IPS-20b (cell line): Measurements from ENCODE around the gene GDAP2.

ENCODE experiments used
- H3K27ac ChIP-seq: one replicate; pipeline ENCODE4 v1.5.1; 2013; ENCODE audit warnings: low read length
- H3K27me3 ChIP-seq: 2 replicates; pipeline ENCODE4 v1.6.1; 2013; ENCODE audit warnings: mild to moderate bottlenecking, low read length, inconsistent platforms; ENCODE audit not compliant: insufficient read depth
- H3K36me3 ChIP-seq: 2 replicates; pipeline ENCODE4 v1.6.1; 2013; ENCODE audit warnings: low read depth, mild to moderate bottlenecking, inconsistent platforms, low read length, moderate library complexity; ENCODE audit not compliant: insufficient read depth
- H3K4me1 ChIP-seq: 2 replicates; pipeline ENCODE4 v1.6.1; 2013; ENCODE audit warnings: mild to moderate bottlenecking, control low read depth, inconsistent platforms, low read length, moderate library complexity; ENCODE audit not compliant: insufficient read depth
- H3K4me3 ChIP-seq: 2 replicates; pipeline ENCODE4 v1.5.1; 2013; ENCODE audit warnings: mild to moderate bottlenecking, low read length, inconsistent platforms
- H3K9ac ChIP-seq: 2 replicates; pipeline ENCODE4 v1.6.1; 2013; ENCODE audit warnings: low read depth, mild to moderate bottlenecking, inconsistent platforms, low read length, moderate library complexity
- H3K9me3 ChIP-seq: 2 replicates; pipeline ENCODE4 v1.6.1; 2013; ENCODE audit warnings: mild to moderate bottlenecking, low read depth, low read length, inconsistent platforms; ENCODE audit not compliant: insufficient read depth

Gene GDAP2

DNA sequence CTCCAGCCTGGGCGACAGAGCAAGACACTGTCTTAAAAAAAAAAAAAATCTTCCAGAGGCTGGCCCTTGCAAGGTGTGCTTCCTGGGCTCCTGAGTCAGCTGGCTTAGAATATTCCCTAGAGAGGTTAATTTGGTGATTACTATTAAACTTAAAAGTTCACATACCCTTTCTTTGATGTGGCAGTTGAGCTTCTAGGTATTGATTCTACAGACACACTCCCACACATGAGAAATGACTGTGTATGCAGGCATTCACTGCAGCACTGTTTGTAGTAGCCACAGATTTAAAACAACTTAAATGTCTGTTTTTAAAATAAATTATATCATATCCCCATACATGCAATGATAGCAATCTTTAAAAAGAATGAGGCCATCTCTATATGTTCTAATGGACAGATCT, 93.4 kb downstream of the GDAP2 start:
- H3K4me3 ChIP-seq, result no peak overlapping the region
- no peak overlapping the region for H3K27ac ChIP-seq
- no peaks in the 10 kb centered on the region for H3K36me3 ChIP-seq
- no peaks in the 10 kb centered on the region for H3K4me1 ChIP-seq
- H3K9ac ChIP-seq, result no peak overlapping the region
- no peaks in the 10 kb centered on the region for H3K9me3 ChIP-seq
- H3K27me3 ChIP-seq, result no peaks in the 10 kb centered on the region

DNA sequence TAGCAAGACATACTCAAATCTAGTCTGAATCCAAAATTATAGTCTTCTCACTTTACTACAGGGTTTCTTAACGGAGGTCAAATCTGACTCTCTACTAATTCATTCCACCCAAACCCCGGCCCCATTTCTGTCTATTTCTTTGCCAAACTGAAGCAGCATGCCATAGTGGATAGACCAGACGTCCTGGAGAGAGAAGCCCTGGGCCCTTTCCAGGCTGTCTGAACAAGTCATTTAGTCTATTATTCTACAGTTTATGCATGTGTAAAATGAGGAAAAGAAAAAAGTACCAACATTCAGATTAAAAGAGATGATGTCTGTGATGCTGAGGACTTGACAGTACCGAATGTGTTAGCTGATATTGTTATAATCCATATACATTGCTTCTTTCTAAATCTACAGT, 95.0 kb downstream of the GDAP2 start:
- Histone ChIP-seq H3K27ac (no peak overlapping the region), H3K36me3 (no peaks in the 10 kb centered on the region), H3K4me1 (no peaks in the 10 kb centered on the region), H3K27me3 (no peaks in the 10 kb centered on the region), H3K9me3 (no peaks in the 10 kb centered on the region), H3K9ac (no peak overlapping the region), H3K4me3 (no peak overlapping the region)

DNA sequence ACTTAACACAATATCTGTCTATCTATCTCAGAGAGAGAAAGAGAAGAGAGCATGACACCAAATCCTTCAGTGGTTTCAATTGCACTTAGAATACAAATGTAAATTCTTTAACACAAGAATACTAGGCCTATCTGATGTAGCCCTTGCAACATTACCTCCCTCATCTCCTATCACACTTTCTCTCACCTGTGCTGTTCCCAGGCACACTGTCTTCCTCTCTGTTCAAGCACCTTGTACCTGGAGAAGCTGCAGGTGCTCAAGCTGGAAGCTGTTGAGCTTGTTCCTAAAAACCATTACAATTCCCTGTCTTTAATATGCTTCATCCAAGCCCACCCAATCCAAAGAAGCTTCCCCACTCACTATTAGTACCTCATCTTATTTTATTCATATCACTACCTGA, 97.0 kb downstream of the GDAP2 start:
- no peak overlapping the region for H3K9ac ChIP-seq
- H3K9me3 ChIP-seq, result no peaks in the 10 kb centered on the region
- no peaks in the 10 kb centered on the region for H3K27me3 ChIP-seq
- peak overlapping the region; percentile 30; the same call in 1 of the 2 replicates for H3K4me3 ChIP-seq
- H3K27ac ChIP-seq, result no peak overlapping the region
- H3K36me3 ChIP-seq, result no peaks in the 10 kb centered on the region
- H3K4me1 ChIP-seq, result no peaks in the 10 kb centered on the region

DNA sequence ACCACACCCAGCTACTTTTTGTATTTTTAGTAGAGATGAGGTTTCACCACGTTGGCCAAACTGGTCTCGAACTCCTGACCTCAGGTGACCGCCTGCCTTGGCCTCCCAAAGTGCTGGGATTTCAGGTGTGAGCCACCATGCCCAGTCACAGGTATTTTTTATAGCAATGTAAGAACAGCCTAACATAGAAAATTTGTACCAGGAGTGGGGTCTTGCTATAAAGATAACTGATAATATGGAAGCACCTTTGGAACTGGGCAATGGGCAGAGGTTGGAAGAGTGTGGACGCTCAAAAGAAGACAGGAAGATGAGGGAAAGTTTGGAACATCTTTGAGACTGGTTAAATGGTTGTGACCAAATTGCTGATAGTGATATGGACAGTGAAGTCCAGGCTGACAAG, 99.2 kb downstream of the GDAP2 start:
- no peaks in the 10 kb centered on the region for H3K27me3 ChIP-seq
- H3K27ac ChIP-seq, result no peak overlapping the region
- H3K9ac ChIP-seq, result no peak overlapping the region
- H3K4me1 ChIP-seq, result no peaks in the 10 kb centered on the region
- H3K36me3 ChIP-seq, result no peaks in the 10 kb centered on the region
- no peaks in the 10 kb centered on the region for H3K9me3 ChIP-seq
- no peak overlapping the region for H3K4me3 ChIP-seq

DNA sequence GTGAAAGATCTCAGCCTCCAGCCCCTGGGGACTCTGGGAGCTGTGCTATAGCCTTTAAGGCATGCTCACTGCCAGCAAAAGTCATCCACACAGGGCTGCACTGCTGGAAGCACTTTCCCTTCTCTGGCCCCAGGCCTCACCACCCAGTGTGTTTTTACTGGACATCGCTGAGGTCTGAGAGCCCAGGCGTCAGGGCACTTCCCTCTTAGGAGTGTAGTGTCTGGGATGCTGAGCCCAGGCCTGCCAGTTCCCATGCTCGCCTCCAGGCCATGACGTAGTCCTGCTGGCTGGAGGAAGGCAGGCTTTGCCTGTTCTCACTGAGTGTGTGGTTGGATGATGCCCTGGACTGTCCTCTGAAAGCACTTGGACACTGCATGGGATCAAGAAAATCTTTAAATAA, 101.2 kb downstream of the GDAP2 start:
- no peaks in the 10 kb centered on the region for H3K36me3 ChIP-seq
- H3K9me3 ChIP-seq, result no peaks in the 10 kb centered on the region
- H3K4me1 ChIP-seq, result no peaks in the 10 kb centered on the region
- no peak overlapping the region for H3K9ac ChIP-seq
- H3K4me3 ChIP-seq, result no peak overlapping the region
- H3K27ac ChIP-seq, result no peak overlapping the region
- no peaks in the 10 kb centered on the region for H3K27me3 ChIP-seq

DNA sequence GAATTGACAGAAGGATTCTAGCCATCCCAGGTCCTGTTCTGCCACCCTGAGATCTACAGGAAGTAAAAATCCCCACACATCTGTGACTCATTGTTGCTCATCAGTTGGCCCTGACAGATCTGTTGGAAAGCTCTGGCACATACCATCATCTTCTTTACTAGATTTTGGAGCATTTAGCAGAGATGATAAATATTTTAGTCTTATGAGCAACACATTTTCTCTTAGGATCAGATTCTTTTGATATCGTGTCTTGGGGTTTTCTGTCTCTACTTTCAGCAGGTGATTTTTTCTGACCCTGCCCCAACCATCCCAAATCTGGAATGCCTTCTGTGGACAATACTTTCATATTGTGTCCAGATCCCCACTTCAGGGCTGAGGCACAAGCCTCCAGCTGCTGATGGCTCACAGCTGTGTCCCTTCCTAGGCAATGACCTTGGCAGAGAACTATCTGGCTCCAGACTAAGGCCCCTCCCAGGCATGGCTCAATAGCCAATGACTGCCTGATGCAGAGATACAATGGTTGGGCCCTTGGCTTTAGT, 102.8 kb downstream of the GDAP2 start:
- peaks cover 3% of the 10 kb centered on the region; the same call in 1 of the 2 replicates for H3K9me3 ChIP-seq
- no peak overlapping the region for H3K27ac ChIP-seq
- no peak overlapping the region for H3K9ac ChIP-seq
- H3K4me3 ChIP-seq, result no peak overlapping the region
- H3K27me3 ChIP-seq, result no peaks in the 10 kb centered on the region
- H3K36me3 ChIP-seq, result no peaks in the 10 kb centered on the region
- H3K4me1 ChIP-seq, result no peaks in the 10 kb centered on the region

DNA sequence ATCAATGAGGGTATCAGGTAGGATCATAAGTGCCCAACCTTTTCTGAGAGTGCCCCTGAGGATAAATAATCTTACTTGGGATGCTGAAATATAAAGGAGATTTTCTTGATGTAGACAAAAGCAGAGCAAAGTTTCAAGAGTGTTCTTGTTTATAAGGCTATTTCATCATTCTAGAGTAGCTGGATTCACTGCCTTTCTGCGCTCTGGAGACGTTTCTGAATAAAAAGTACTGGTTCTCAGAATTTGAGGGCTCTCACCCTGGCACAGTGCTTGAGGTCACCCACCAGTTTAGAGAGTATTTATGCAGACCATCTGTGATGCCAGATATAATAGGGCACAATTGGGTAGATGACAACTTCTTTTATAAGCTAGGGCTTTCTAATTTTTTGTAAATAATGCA, 103.3 kb downstream of the GDAP2 start:
- no peak overlapping the region for H3K9ac ChIP-seq

DNA sequence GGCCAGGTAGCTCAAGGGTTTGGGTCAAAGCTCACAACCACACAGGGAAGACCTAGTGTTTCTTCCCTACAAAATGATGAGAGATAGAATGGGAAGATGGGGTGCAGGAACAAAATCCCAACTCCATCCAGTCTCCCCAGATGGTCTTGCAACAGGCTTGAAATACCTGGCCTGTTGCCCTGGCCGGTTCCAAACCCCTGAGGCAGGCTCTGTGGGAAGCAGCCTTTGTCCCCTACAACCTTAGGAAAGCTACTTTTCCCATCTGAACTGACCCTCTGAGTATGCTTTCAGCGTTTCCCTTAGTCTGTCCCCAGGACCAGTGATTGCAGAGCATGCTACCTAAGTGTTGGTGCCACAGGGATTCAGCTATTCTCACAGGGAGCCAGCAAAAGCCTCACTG, 104.0 kb downstream of the GDAP2 start:
- no peak overlapping the region for H3K27ac ChIP-seq

More for the DNA sequence above, 103.3 kb downstream of the GDAP2 start:
- Histone ChIP-seq H3K27me3 (no peaks in the 10 kb centered on the region), H3K4me3 (no peak overlapping the region), H3K27ac (no peak overlapping the region), H3K4me1 (no peaks in the 10 kb centered on the region), H3K36me3 (no peaks in the 10 kb centered on the region), H3K9me3 (peaks cover 5% of the 10 kb centered on the region; the same call in 1 of the 2 replicates)

DNA sequence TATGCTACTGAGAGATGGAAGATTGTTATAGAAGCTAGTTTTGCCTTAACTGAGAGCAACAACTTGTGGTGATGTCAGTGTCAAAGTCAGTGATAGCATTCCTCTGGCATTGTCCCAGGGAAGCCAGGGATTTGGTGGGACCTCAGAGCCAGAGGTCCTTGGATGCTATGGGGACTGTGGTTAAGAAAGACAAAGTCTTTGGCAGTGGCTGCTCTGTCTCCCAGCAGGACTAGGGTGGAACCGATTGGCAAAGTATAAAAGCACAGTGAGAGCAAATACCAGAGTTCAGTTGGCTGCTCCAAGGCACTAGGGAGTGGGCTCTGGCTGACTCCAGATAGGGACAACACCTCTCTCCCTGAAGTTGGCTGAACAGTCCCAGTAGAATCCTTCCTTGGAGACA, 104.8 kb downstream of the GDAP2 start:
- Histone ChIP-seq H3K36me3 (no peaks in the 10 kb centered on the region), H3K27me3 (no peaks in the 10 kb centered on the region), H3K27ac (no peak overlapping the region), H3K9me3 (peaks cover 5% of the 10 kb centered on the region; the same call in 1 of the 2 replicates), H3K9ac (no peak overlapping the region), H3K4me3 (no peak overlapping the region), H3K4me1 (no peaks in the 10 kb centered on the region)

More for the DNA sequence above, 104.0 kb downstream of the GDAP2 start:
- H3K36me3 ChIP-seq, result no peaks in the 10 kb centered on the region
- no peak overlapping the region for H3K4me3 ChIP-seq
- H3K9ac ChIP-seq, result no peak overlapping the region
- no peaks in the 10 kb centered on the region for H3K4me1 ChIP-seq
- H3K9me3 ChIP-seq, result peaks cover 5% of the 10 kb centered on the region; the same call in 1 of the 2 replicates
- no peaks in the 10 kb centered on the region for H3K27me3 ChIP-seq

DNA sequence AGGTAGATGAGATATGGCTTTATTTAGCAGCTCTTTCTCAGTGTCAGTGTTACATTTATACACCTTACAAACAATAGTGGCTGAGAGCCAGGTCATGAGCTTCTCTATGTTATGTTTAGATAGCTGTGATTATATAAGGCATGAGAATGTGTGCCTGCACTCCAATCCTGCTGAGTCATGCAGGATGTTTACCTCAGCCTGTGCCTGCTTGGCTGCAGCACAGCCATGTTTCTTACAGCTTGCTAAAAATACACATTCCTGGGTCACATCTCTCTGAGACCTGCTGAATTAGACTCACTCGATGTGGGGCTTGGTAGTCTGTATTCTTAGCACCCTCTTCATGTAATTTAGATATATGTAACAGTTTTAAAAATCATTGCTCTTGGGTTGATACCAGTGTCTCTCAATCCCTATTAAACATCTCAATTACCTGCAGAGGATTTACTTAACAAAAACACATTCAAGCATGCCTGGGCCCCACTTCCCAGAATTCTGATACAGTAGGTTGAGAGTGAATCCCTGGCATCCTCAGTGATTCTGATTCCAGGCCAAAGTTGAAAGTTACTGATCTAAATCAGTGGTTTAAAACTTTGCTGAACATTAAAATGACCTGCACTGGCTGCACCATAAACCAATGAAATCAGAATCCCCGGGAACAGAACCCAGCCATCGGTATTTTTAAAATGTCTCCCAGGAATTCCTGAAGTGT, 107.5 kb downstream of the GDAP2 start:
- no peak overlapping the region for H3K9ac ChIP-seq
- H3K27ac ChIP-seq, result no peak overlapping the region

DNA sequence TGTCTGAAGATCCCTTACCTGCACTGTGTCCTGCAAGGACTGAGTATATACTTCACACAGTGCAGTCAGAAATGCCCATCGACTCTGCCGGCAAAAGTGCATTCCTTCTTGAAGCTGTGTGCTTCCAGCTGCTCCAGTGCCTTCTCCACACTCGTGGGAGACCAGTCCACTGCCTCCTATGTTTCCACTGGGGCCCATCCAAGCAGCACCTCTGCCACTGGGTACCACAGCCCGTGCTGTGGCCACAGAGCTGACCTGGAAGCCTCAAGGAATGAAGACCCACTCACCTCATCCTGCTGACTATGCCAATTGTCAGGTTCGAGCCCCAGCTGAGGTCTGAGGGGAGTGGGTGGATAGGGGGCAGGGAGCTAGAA, 108.1 kb downstream of the GDAP2 start:
- H3K9me3 ChIP-seq, result peaks cover 5% of the 10 kb centered on the region; the same call in 1 of the 2 replicates
- H3K9ac ChIP-seq, result no peak overlapping the region
- H3K4me3 ChIP-seq, result no peak overlapping the region
- H3K36me3 ChIP-seq, result no peaks in the 10 kb centered on the region
- H3K27me3 ChIP-seq, result no peaks in the 10 kb centered on the region
- H3K4me1 ChIP-seq, result no peaks in the 10 kb centered on the region
- no peak overlapping the region for H3K27ac ChIP-seq

More for the DNA sequence above, 107.5 kb downstream of the GDAP2 start:
- H3K36me3 ChIP-seq, result no peaks in the 10 kb centered on the region
- no peaks in the 10 kb centered on the region for H3K4me1 ChIP-seq
- H3K4me3 ChIP-seq, result no peak overlapping the region
- peaks cover 5% of the 10 kb centered on the region; the same call in 1 of the 2 replicates for H3K9me3 ChIP-seq
- no peaks in the 10 kb centered on the region for H3K27me3 ChIP-seq

DNA sequence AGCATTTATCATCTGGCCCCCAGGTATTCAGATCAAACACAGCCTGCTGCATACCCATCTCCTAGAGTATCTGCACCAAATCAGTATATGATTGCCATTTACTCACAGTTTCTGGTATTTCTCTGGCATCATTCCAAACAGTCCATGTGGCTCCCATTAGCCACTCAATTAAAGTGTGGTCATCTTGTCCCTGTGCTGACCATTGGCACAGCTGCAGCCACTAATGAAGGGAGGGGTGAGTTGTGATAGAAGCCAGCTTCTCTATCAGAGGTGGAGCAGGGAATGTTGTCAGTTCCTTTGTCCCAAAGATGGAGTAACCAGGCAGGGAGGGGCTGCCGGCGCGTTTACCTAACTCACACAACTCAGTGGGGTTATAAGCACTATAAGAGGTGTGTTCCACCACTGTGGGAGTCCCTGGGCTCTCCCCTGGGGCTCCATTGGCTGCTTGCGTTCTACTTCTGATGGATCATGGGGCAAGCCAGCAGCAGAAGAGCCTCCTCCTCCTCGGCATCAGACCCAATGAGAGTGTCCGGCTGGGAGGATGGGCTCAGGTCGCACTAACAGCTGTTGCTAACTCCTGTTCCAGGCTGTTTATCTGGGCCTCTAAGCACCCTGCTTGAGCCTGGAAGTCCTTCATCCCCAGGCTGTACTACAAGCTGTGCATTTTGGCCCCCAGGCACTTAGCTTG, 108.6 kb downstream of the GDAP2 start:
- H3K4me1 ChIP-seq, result no peaks in the 10 kb centered on the region
- H3K27ac ChIP-seq, result no peak overlapping the region
- no peak overlapping the region for H3K4me3 ChIP-seq
- H3K36me3 ChIP-seq, result no peaks in the 10 kb centered on the region
- no peak overlapping the region for H3K9ac ChIP-seq
- peaks cover 5% of the 10 kb centered on the region; the same call in 1 of the 2 replicates for H3K9me3 ChIP-seq
- H3K27me3 ChIP-seq, result no peaks in the 10 kb centered on the region
